GM21825 (cell line): Measurements from ENCODE around the gene ANO1.
"Not testable (repeated sequence)": the region's sequence is repeated elsewhere in the genome, so short reads cannot be mapped to it uniquely, and the experiment has no call there.

Source experiments
- ATAC-seq: cut with Tn5 transposase; IDR thresholded peaks from one replicate; pipeline ENCODE4 v1.9.1; 2021; ENCODE audit warnings: mild to moderate bottlenecking, moderate library complexity; ENCODE audit not compliant: unreplicated experiment

Gene ANO1

DNA sequence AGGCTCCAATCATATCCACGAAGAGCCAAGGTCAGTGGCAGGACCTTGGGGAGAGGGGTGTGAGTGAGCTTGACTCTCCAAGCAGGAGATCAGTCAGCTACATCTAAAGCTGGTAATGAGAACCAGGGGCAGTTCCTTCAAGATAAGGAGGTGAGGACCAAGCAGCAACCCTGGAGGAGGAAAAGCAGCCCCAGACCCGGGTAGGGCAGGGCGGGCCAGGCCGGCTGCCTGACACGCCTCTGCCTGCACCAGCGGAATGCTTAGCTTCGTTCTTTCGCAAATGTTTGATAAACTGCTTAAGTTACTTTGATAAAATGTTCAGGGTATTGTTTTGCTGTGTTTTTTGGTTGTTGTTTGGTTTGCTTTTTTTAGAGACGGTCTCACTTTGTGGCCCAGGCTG, 106.3 kb downstream of the ANO1 start:
- no peak for ATAC-seq

DNA sequence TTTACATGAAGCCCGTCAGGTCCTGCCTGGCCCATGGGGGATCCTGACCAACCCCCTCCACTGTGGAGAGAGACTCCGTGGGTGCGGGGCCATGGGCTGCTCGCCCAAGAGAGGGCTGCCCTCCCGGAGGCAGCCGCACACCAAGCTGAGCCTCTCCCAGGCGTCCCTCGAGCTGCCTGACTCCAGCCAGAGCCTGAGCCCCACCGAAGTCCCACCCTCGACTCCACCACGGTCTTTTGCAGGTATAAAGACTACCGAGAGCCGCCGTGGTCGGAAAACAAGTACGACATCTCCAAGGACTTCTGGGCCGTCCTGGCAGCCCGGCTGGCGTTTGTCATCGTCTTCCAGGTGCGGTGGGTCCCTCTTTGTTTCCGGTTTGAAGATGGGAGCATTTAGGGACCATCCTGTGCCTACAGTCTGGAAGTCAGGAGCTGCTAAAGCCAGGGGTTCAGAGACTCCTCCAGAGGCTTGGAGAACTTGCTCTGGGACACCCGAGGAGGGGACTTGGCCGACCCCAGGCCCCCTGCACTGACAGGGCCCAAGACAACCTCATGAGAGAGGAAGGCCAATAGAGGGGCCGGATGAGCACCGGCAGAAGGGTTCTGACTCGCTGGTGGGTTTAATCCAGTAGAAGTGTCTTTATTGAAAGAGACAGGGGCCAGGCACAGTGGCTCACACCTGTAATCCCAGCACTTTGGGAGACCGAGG, 107.4 kb downstream of the ANO1 start:
- no peak for ATAC-seq

GRCh38 chr11:70186420-70186819, 108.3 kb downstream of the ANO1 start:
- no peak for ATAC-seq

GRCh38 chr11:70186936-70187335, 108.8 kb downstream of the ANO1 start:
- ATAC-seq: no peak

GRCh38 chr11:70187771-70188170, 109.7 kb downstream of the ANO1 start:
- no peak for ATAC-seq

DNA sequence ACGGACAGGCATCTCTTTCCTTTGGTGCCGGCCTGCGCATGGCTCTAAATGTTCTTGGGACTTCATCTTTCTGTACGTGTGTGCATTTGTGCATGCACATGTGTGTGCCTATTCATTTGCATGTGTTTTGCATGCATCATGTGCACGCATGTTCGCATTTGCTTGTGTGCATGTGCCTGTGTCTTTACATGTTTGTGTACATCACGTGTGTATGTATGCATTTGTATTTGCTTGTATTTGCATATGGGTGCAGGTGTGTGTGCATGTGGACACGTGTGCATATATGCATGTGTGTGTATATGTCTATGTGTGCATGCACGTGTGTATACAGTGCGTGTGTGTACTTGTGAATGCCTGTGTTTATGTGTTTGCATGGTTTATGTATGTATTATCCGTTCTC, 111.5 kb downstream of the ANO1 start:
- no peak for ATAC-seq

DNA sequence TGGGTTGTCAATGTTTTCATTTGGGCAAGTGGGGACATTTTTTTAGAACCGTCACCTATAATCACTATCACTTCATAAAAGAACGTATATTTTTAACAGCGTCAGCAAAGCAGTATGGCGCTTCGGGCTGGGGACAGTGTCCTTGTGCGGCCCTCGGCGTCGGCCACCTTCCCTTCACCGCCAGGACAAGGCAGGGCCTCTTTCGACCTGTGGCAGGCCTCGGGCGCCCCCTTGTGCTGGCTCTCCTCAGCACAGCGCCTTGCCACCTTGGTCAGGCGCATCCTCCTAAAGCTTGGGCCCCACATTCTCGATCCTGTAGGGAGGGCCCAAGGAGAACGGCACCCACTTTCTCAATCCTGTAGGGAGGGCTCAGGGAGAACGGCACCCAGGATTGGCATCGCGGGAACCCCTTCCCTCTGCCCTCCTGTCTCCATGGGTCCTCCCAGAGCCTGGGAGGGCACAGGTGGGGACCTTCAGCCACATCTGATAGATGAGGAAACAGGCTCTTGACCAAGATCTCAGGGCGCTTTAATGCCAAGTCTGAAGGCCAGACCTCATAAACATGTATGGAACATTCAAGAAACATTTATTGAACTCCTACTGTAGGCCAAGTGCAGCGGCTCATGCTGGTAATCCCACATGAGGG, 113.5 kb downstream of the ANO1 start:
- no peak for ATAC-seq

DNA sequence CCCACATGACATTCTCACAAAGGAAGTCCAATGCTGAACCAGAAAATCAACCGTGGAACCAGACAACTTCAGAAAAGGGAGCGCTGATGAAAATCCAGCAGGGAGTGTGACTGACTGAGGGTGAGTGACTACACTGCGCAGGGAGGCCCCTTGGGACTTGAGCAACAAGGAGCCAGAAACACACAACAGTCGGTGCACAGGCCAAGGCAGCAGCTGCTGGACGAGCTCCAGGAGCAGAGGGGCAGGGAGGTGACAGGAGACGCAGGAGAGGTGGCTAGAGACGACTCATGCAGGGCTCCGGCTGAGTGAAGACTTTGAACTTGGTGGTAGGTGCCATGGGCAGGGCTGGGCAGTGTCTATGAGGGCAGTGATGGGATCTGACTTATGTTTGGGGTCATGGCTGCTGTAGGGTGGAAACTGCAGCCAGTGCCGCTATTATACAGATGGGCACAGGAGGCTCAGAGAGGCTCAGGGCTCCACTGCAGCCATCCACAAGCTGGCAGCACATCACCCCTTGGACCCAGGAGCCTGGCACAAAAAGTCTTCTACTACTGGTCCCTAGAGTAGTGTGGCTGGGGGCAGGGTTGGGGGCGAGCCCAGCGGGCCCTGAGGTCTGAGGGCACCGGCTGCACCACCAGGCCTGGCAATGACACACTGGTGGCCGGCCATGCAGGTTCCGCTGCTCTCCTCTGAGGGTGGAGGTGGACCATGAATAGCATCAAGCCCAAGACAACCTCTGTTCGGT, 114.7 kb downstream of the ANO1 start:
- ATAC-seq: no peak

DNA sequence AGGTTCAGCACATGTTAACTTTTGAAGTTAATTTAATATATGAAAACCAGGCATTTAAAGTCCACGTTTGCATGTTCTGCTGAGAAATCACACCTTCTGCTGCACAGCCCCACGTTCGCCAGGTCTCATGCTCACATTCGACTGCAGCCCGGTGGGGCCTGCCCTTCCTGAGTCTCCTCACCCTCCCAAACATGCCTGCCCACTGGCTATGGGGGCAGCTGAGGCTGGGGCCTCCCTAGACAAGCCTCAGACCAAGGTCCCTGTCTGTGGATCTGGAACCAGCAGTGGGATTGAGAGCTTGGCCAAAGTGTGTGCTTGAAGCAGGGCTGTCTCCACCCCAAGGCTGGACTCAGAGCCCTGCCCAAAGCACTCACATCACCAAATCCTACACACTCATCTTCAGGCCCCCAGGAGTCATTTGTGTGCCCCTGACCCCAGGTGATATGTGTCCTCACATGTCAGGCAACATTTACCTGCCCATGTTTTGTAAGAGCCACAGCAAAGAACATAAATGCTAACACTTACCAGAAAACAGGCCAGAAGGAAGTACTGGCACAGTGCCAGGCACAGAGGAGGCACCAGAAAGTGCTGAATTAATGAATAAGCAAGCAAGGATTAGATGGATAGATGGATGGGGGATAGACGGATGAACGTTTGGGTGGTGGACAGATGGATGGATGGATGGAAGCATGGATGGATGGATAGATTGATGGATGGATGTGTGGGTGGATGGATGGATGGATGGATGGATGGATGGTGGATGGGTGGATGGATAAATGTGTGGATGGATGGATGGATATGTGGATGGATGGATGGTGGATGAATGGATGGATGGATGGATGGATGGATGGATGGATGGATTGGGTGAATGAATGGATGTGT, 115.5 kb downstream of the ANO1 start:
- ATAC-seq: no peak

- ATAC-seq: no peak
Observed at GRCh38 chr11:70194792-70195791, 117.0 kb downstream of the ANO1 start.

GRCh38 chr11:70200212-70200844, 122.2 kb downstream of the ANO1 start:
- no peak for ATAC-seq

DNA sequence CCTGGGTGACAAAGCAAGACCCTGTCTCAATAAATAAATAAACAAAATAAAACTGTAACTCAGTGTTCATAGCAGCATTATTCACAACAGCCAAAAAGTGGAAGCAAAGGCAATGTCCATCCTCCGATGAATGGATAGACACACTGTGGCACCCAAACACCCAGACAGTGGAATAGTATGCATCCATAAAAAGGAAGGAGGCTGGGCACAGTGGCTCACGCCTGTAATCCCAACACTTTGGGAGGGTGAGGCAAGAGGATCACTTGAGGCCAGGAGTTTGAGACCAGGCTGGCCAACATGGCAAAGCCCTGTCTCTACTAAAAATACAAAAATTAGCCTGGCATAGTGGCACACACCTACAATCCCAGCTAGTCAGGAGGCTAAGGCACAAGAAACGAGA, 122.9 kb downstream of the ANO1 start:
- not testable (repeated sequence) for ATAC-seq

- no peak for ATAC-seq
Observed at GRCh38 chr11:70201882-70202861, 124.1 kb downstream of the ANO1 start.

DNA sequence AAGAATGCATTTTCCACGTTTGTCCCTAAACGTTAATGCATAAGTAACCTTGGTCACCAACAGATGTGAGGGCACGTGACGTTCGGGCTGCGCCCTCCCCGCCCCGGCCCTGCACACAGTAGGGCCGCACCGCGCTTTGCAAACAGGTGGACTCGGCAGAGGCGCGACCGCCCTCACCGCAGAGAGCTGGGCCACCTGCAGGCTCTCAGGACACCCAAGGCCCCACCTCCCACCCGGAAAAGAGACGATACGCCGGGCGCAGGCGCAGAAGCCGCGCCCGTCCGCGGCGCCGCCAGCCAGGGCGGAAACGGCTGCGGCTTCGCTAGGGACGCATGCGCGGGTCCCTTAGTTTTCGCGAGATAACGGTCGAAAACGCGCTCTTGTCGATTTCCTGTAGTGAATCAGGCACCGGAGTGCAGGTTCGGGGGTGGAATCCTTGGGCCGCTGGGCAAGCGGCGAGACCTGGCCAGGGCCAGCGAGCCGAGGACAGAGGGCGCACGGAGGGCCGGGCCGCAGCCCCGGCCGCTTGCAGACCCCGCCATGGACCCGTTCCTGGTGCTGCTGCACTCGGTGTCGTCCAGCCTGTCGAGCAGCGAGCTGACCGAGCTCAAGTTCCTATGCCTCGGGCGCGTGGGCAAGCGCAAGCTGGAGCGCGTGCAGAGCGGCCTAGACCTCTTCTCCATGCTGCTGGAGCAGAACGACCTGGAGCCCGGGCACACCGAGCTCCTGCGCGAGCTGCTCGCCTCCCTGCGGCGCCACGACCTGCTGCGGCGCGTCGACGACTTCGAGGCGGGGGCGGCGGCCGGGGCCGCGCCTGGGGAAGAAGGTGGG, 125.0 kb downstream of the ANO1 start, which contains the start of gene FADD:
FADD (plus strand) TSS at position 377 of the 831 bp plus-strand sequence; CDS start at position 541, 164 bp downstream.
- peak; percentile 68 for ATAC-seq

GRCh38 chr11:70203751-70204465, 125.8 kb downstream of the ANO1 start:
- peak; percentile 21 for ATAC-seq

DNA sequence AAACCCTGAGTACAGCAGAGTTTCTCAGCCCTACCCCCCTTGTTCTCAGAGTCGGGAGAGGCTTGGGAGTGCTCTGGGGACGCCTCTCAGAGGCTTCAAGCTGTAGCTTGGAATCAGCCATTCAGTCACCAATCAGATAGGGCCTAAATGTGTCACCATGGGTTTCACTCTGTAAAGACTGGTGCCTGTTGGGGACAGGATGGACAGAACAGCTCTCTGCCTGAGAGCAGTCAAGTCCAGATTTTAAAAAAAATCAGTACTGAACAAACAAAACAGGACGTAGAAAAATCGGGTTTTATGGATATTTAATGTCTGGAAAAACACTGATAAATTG, 126.3 kb downstream of the ANO1 start:
- no peak for ATAC-seq
